Hepatocyte (in vitro differentiated cells): ENCODE measurements around the gene SGMS2.

Experiments
- CTCF ChIP-seq: fragments of 200-600 bp; sonication (generic); IDR thresholded peaks from 2 replicates; pipeline ENCODE4 v1.5.1; 2016; ENCODE audit warnings: antibody characterized with exemption, mild to moderate bottlenecking; ENCODE audit not compliant: poor library complexity
- EZH2 ChIP-seq: fragments of 200-600 bp; sonication (generic); IDR thresholded peaks from 2 replicates; pipeline ENCODE4 v1.6.1; 2016; ENCODE audit warnings: antibody characterized with exemption, mild to moderate bottlenecking, borderline replicate concordance

GRCh38 chr4:107834241-107834794 is 9.6 kb downstream of the SGMS2 start:
- TF ChIP-seq CTCF (no peak), EZH2 (no peak)
